Stimulated activated CD8-positive, alpha-beta memory T cell treated with anti-CD3 and anti-CD28 coated beads, Interleukin-7, amount 100 ng/mL, for 1 hour (primary cell): ENCODE results near the gene RUBCNL.

Experiments used
- DNase-seq, 2 donors: peaks; one replicate each; pipeline ENCODE4 v3.0.0-alpha.2; 2020; ENCODE audit warnings: low read depth in 2 of 2

Gene RUBCNL

GRCh38 chr13:46340631-46341111 is 46.4 kb downstream of the RUBCNL start:
- no peak for DNase-seq

- no peak for DNase-seq
These were observed 47.0 kb downstream of the RUBCNL start for GRCh38 chr13:46340011-46340410.

GRCh38 chr13:46339035-46339666 is 47.9 kb downstream of the RUBCNL start:
- no peak for DNase-seq

- DNase-seq: no peak
These were observed 49.4 kb downstream of the RUBCNL start for GRCh38 chr13:46337700-46338099.

- DNase-seq: no peak
These were observed 52.8 kb downstream of the RUBCNL start for GRCh38 chr13:46334035-46334822.

GRCh38 chr13:46332772-46333171 is 54.3 kb downstream of the RUBCNL start:
- DNase-seq: no peak

GRCh38 chr13:46329624-46330023 is 57.4 kb downstream of the RUBCNL start:
- no peak for DNase-seq

GRCh38 chr13:46327246-46327645 is 59.8 kb downstream of the RUBCNL start:
- DNase-seq: no peak

GRCh38 chr13:46324976-46325375 is 62.1 kb downstream of the RUBCNL start:
- no peak for DNase-seq

- DNase-seq: peak; percentile 35 to 49
These were observed 65.4 kb downstream of the RUBCNL start for GRCh38 chr13:46321494-46322225.

GRCh38 chr13:46320821-46321220 is 66.2 kb downstream of the RUBCNL start:
- no peak for DNase-seq

GRCh38 chr13:46320406-46320805 is 66.6 kb downstream of the RUBCNL start:
- DNase-seq: no peak

- no peak for DNase-seq
These were observed 68.1 kb downstream of the RUBCNL start for GRCh38 chr13:46318986-46319385.

- no peak for DNase-seq
These were observed 69.9 kb downstream of the RUBCNL start for GRCh38 chr13:46317120-46317519.

- DNase-seq: no peak
These were observed 71.5 kb downstream of the RUBCNL start for GRCh38 chr13:46315491-46316075.

GRCh38 chr13:46315036-46315435 is 72.0 kb downstream of the RUBCNL start:
- DNase-seq: no peak

GRCh38 chr13:46314587-46314986 is 72.5 kb downstream of the RUBCNL start:
- no peak for DNase-seq

- no peak for DNase-seq
These were observed 73.4 kb downstream of the RUBCNL start for GRCh38 chr13:46313432-46314257.

GRCh38 chr13:46313024-46313423 is 74.0 kb downstream of the RUBCNL start:
- DNase-seq: no peak

- DNase-seq: no peak
These were observed 75.8 kb downstream of the RUBCNL start for GRCh38 chr13:46311217-46311616.

GRCh38 chr13:46310066-46310465 is 77.0 kb downstream of the RUBCNL start:
- DNase-seq: no peak
